ENCODE measurements around the gene IRS1.

DNA sequence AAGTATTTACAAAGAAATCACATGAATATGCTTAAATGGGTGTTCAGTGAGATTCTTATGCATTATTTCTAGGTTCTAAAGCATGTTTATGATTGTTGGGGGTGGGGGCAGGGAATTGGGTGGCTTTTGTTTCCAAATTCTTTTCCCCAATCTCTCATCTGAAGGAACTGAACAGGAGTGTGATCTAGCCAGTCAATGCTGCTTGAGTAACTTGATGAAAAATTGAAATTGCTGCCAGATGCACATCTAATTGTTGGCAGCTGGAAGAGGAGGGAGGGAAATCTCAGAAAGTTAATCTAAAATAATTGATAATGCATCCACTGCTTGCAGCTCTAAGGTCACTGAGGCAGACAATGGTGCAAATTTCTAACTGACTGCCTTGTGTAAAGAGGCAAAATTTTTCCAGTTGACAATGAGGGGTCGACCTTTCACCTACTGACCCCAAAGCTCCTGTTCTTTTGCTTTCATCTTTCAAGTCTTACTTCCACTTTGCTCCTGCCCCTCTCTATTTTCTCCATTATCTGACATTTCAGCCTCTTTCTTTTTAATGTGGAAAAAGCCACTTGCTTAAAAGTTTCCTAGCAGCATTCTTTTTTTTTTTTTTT, 53.3 kb downstream of the IRS1 start:
- no peak for TF ChIP-seq POLR2A (IDR thresholded peaks at IDR 0.05)
- TF ChIP-seq, protein P1, sequence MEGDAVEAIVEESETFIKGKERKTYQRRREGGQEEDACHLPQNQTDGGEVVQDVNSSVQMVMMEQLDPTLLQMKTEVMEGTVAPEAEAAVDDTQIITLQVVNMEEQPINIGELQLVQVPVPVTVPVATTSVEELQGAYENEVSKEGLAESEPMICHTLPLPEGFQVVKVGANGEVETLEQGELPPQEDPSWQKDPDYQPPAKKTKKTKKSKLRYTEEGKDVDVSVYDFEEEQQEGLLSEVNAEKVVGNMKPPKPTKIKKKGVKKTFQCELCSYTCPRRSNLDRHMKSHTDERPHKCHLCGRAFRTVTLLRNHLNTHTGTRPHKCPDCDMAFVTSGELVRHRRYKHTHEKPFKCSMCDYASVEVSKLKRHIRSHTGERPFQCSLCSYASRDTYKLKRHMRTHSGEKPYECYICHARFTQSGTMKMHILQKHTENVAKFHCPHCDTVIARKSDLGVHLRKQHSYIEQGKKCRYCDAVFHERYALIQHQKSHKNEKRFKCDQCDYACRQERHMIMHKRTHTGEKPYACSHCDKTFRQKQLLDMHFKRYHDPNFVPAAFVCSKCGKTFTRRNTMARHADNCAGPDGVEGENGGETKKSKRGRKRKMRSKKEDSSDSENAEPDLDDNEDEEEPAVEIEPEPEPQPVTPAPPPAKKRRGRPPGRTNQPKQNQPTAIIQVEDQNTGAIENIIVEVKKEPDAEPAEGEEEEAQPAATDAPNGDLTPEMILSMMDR (IDR thresholded peaks at IDR 0.05) = no peak
